Thymus (tissue), 11 donors: ENCODE data around the gene UST. TPM values are rescaled to one million over a fixed set of nuclear protein-coding genes. Genes with fewer than 3 reads are reported as not detected.
A peak's percentile ranks its signal among the peaks of the same experiment; 100 is the strongest.
"Not testable (repeated sequence)": the region's sequence is repeated elsewhere in the genome, so short reads cannot be mapped to it uniquely, and the experiment has no call there.

Source experiments
- DNase-seq, 9 donors: peaks; one replicate each; pipeline ENCODE4 v3.0.0-alpha.2; 2013; ENCODE audit warnings: low spot score in 9 of 9, low read depth in 6 of 9, missing footprints in 1 of 9
- H3K27ac ChIP-seq, 2 donors: one replicate each; pipeline ENCODE4 v1.5.1; 2013; ENCODE audit warnings: control low read depth in 1 of 2, low read depth in 1 of 2, low read length in 1 of 2, mild to moderate bottlenecking in 1 of 2, moderate library complexity in 1 of 2
- H3K27me3 ChIP-seq, 2 donors: one replicate each; pipeline ENCODE4 v1.5.1; 2013; ENCODE audit warnings: low read length in 1 of 2; ENCODE audit not compliant: control insufficient read depth in 2 of 2, insufficient read depth in 1 of 2
- H3K36me3 ChIP-seq, 2 donors: one replicate each; pipeline ENCODE4 v1.5.1; 2013; ENCODE audit warnings: low read length in 1 of 2, mild to moderate bottlenecking in 1 of 2, moderate library complexity in 1 of 2; ENCODE audit not compliant: control insufficient read depth in 2 of 2, insufficient read depth in 2 of 2
- H3K4me1 ChIP-seq, 2 donors: one replicate each; pipeline ENCODE4 v1.5.1; 2013; ENCODE audit warnings: low read length in 2 of 2; ENCODE audit not compliant: control insufficient read depth in 2 of 2, insufficient read depth in 2 of 2
- H3K4me3 ChIP-seq, 2 donors: one replicate each; pipeline ENCODE4 v1.5.1; 2013; ENCODE audit warnings: low read length in 2 of 2, control low read depth in 1 of 2, mild to moderate bottlenecking in 1 of 2
- H3K9me3 ChIP-seq, 2 donors: one replicate each; pipeline ENCODE4 v1.5.1; 2013; ENCODE audit warnings: low read length in 1 of 2, mild to moderate bottlenecking in 1 of 2; ENCODE audit not compliant: control insufficient read depth in 2 of 2, insufficient read depth in 1 of 2
- WGBS: extraction: QIAGEN DNeasy Blood & Tissue Kit; methylation state at CpG from one replicate; pipeline ENCODE4 v1.1.7; 2013; 5-methylcytosine and 5-hydroxymethylcytosine counted together
- polyA plus RNA-seq: library from polyadenylated mRNA; stranded (reverse); fragments of 200-250 nt; gene quantifications from one replicate; pipeline ENCODE4 v1.2.3, GENCODE V29; 2013
- total RNA-seq: library from RNA; stranded (reverse); fragments of 120-200 nt; gene quantifications from one replicate; pipeline ENCODE4 v1.2.4, GENCODE V29; 2013
- donor health status: healthy.

The UST gene
- total and polyA plus RNA-seq, 2 donors, result 6.3 to 8.0 TPM

DNA sequence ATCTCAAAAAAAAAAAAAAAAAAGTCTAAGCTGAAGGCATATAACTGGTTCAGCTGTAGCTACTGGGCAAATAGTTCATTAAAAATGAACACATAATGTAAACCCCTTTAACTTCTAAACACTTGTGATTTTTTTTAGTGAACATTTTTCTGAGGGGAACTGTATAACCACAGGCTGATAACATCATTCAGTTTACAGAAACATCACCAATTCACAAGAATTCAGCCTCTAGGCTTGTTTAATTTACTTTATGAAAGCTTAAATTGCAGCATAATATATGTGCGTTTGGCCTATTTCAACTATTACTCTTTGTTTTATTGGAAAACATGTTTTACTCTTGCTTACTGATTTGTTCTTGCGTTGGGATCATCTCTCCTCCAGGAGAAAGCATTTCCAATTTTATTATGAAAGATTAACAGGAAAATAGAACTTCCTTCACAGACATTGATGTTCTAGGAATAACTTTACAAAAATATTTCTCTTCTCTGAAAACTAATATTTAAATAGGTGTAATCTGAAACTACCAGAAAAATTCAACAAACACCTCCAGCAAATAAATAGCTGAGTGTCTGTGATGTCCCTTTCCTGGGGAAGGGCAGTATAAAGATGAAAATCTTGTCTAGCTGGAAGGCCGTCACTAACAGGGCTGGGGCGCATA lies 284.5 kb downstream of the UST start:
- H3K27ac ChIP-seq, result peak overlapping the region in 1 of 2 donors; percentile 30
- WGBS, result 91% methylated on average over 4 of the region's 4 CpGs
- DNase-seq, result no peak

GRCh38 chr6:149031859-149032598 lies 285.2 kb downstream of the UST start:
- H3K4me3 ChIP-seq, result no peak overlapping the region
- no peaks in the 10 kb centered on the region for H3K36me3 ChIP-seq
- peak overlapping the region in 1 of 2 donors; percentile 26 for H3K27ac ChIP-seq
- no peak for DNase-seq
- H3K4me1 ChIP-seq, result peaks cover 0 to 18% of the 10 kb centered on the region in 2 donors
- no peaks in the 10 kb centered on the region for H3K9me3 ChIP-seq
- H3K27me3 ChIP-seq, result no peaks in the 10 kb centered on the region
- WGBS, result 96% methylated on average over 18 of the region's 18 CpGs

More for the DNA sequence above, 284.5 kb downstream of the UST start:
- no peaks in the 10 kb centered on the region for H3K9me3 ChIP-seq
- H3K27me3 ChIP-seq, result no peaks in the 10 kb centered on the region
- H3K4me3 ChIP-seq, result no peak overlapping the region
- H3K4me1 ChIP-seq, result peaks cover 0 to 17% of the 10 kb centered on the region in 2 donors
- no peaks in the 10 kb centered on the region for H3K36me3 ChIP-seq

- Histone ChIP-seq H3K4me1 (peaks cover 0 to 26% of the 10 kb centered on the region in 2 donors), H3K36me3 (no peaks in the 10 kb centered on the region), H3K4me3 (no peak overlapping the region), H3K9me3 (peaks cover 0 to 5% of the 10 kb centered on the region in 2 donors), H3K27ac (peak overlapping the region in 1 of 2 donors; percentile 13), H3K27me3 (no peaks in the 10 kb centered on the region)
- DNase-seq, result peak in 1 of 9 donors; percentile 24
- 76% methylated on average over 8 of the region's 8 CpGs for WGBS
Observed at GRCh38 chr6:149032599-149033405, 286.0 kb downstream of the UST start.

DNA sequence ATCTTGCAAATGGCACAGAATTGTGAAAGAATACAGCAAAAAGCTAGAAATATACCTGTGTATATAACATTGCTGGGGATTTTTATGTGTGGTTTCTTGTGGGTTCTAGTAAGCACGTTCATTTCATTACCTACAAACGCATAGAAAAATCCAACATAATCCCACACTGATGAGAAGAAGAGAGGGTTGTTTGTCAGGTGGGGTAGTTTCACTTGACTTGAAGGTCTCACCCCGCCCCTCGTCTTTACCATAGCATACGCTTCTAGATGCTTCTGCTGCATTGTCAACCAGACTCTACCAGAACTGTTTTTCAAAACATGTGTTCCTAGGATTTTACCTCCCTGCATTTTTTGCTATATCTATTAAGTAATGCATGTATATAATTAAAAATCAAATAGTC lies 286.6 kb downstream of the UST start:
- Histone ChIP-seq H3K4me1 (peaks cover 0 to 26% of the 10 kb centered on the region in 2 donors), H3K4me3 (no peak overlapping the region), H3K36me3 (no peaks in the 10 kb centered on the region), H3K27me3 (no peaks in the 10 kb centered on the region), H3K27ac (no peak overlapping the region), H3K9me3 (peaks cover 0 to 5% of the 10 kb centered on the region in 2 donors)
- DNase-seq, result no peak
- WGBS, result 81% methylated on average over 5 of the region's 5 CpGs

GRCh38 chr6:149035766-149036165 lies 288.9 kb downstream of the UST start:
- no peak overlapping the region for H3K4me3 ChIP-seq
- no peak for DNase-seq
- 77% methylated on average over 5 of the region's 5 CpGs for WGBS
- H3K4me1 ChIP-seq, result peaks cover 0 to 31% of the 10 kb centered on the region in 2 donors
- H3K27ac ChIP-seq, result no peak overlapping the region
- H3K27me3 ChIP-seq, result no peaks in the 10 kb centered on the region
- no peaks in the 10 kb centered on the region for H3K36me3 ChIP-seq
- H3K9me3 ChIP-seq, result peaks cover 0 to 5% of the 10 kb centered on the region in 2 donors

DNA sequence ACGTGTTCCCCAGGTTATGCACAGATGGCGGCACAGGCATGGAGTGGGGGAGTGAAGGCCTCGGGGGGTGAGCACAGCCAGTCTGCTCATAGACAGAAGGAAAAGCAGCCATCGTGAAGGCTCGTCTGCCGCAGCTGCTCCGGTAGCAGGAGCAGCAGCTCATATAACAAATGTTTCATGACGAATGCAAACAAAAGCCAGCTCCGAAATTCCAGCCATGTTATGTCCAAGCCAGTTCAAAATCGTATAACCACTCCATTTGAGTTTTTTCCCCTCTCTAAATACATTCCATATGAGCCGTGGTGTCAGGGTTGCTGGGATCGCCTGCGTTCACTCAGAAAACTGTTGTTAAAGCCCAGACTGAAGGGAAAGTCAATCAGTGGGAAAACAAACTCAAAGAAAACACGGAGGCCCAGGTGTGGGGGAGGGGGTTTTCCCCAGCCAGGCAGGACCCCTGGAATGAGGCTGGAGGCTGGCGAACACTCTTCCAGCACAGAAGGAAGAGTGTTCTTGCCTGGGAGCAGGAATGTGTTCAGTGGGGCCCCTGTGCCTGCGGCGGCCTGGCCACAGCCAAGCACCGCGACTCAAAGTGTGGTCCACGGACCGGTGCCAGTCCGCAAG lies 290.3 kb downstream of the UST start:
- 91% methylated on average over 22 of the region's 22 CpGs for WGBS
- no peak for DNase-seq
- Histone ChIP-seq H3K4me1 (peaks cover 0 to 25% of the 10 kb centered on the region in 2 donors), H3K27me3 (no peaks in the 10 kb centered on the region), H3K4me3 (no peak overlapping the region), H3K27ac (peak overlapping the region in 1 of 2 donors; percentile 38), H3K36me3 (no peaks in the 10 kb centered on the region), H3K9me3 (peaks cover 0 to 5% of the 10 kb centered on the region in 2 donors)

DNA sequence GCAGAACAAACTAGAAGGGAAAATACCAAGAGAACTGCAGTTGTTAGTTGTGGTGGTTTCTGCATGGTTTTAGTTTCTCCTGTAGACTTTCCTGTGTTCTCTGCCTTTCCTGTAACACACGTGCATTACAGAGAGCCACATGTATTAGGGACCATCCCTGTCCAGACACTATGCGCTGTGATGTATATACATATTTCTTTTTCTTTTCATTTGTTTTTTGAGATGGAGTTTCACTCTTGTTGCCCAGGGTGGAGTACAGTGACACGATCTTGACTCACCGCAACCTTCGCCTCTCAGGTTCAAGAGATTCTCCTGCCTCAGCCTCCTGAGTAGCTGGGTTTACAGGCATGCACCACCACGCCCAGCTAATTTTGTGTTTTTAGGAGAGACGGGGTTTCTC lies 292.2 kb downstream of the UST start:
- DNase-seq, H3K27me3 ChIP-seq, H3K36me3 ChIP-seq, H3K27ac ChIP-seq, H3K4me3 ChIP-seq, H3K9me3 ChIP-seq: not testable (repeated sequence)
- peaks cover 0 to 16% of the 10 kb centered on the region in 2 donors for H3K4me1 ChIP-seq
- WGBS, result 90% methylated on average over 7 of the region's 7 CpGs

DNA sequence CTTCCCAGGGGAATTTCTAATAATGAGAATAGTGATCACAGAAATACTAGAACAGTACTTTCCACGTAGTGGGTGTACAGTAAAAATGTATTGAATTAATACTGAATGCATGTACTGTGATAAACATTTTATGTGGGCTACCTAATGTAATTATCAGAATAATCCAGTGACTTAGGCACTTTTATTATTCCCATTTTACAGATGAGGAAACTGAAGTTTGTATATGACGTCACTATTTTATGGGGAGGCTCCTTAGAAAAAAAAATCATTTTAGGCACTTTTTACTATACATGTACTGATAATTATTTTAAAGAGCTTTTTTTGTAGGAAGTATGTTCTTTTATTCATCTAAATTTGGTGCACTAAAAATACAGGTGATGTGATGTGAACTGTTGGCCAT lies 295.1 kb downstream of the UST start:
- peaks cover 0 to 28% of the 10 kb centered on the region in 2 donors for H3K4me1 ChIP-seq
- no peak overlapping the region for H3K4me3 ChIP-seq
- H3K36me3 ChIP-seq, result no peaks in the 10 kb centered on the region
- no peak overlapping the region for H3K27ac ChIP-seq
- H3K9me3 ChIP-seq, result peaks cover 0 to 5% of the 10 kb centered on the region in 2 donors
- DNase-seq, result no peak
- WGBS, result 99% methylated on average over 2 of the region's 2 CpGs
- H3K27me3 ChIP-seq, result no peaks in the 10 kb centered on the region
